HCT116 (cell line): ENCODE measurements around the gene SUPT4H1. TPM values are rescaled to one million over a fixed set of nuclear protein-coding genes. Genes with fewer than 3 reads are reported as not detected.

Source experiments
- ATAC-seq: fragments of 200-7000 bp; cut with Tn5 transposase; 2 replicates; pipeline ENCODE4 v1.9.1; 2020; ENCODE audit warnings: mild to moderate bottlenecking, moderate library complexity
- BruUV-seq: library from RNA; stranded (reverse); fragments of 400-500 nt; replicated peaks from 2 replicates; lab custom pipeline; 2021; lab: Mats Ljungman, UMichigan
- CTCF ChIA-PET: fragments of 300-600 bp; sonication (Branson Sonifier 250); formaldehyde crosslinking; loops from one replicate; lab custom pipeline; 2021; ENCODE audit warnings: antibody characterized with exemption; lab: Charles Lee
- POLR2A ChIA-PET: fragments of 300-600, 350-600 bp; sonication (Branson Sonifier 250); formaldehyde crosslinking; loops from one replicate; lab custom pipeline; 2021; ENCODE audit warnings: antibody characterized with exemption; lab: Charles Lee
- RAD21 ChIA-PET, 2 experiments: fragments of 300-600 bp; sonication (Branson Sonifier 250); formaldehyde crosslinking; loops; one replicate each; lab custom pipeline; 2023; ENCODE audit warnings: low total read pairs in 2 of 2; ENCODE audit not compliant: uncharacterized antibody in 2 of 2, unreplicated experiment in 2 of 2, low non-redundant PET in 1 of 2; lab: Charles Lee
- DNase-seq: peaks from one replicate; pipeline ENCODE4 v3.0.0-alpha.2; 2010; ENCODE audit warnings: low read depth, low spot score
- H2AFZ ChIP-seq: fragments of 200-600 bp; shearing (Covaris generic), sonication (generic); 2 replicates; pipeline ENCODE4 v1.6.1; 2017; ENCODE audit warnings: low read depth, mixed run types, mixed read lengths, antibody characterized with exemption, low read length; ENCODE audit not compliant: poor library complexity, severe bottlenecking
- H3K27ac ChIP-seq: 2 replicates; pipeline ENCODE4 v1.5.1; 2012; ENCODE audit warnings: low read depth, low read length
- H3K27me3 ChIP-seq: fragments of 200-600 bp; sonication (generic); 2 replicates; pipeline ENCODE4 v1.6.1; 2016; ENCODE audit warnings: mixed run types, low read length, mixed read lengths; ENCODE audit not compliant: insufficient read depth
- H3K36me3 ChIP-seq, 2 experiments: fragments of 200-500 bp in 1 of 2; fragments of 200-600 bp in 1 of 2; sonication (Bioruptor generic) in 1 of 2; sonication (generic) in 1 of 2; 2 replicates each; pipeline versions ENCODE4 v1.5.1 to v1.6.1; 2014 to 2016; ENCODE audit warnings: low read length in 2 of 2, inconsistent platforms in 1 of 2, mixed read lengths in 1 of 2, mixed run types in 1 of 2; ENCODE audit not compliant: insufficient read depth in 2 of 2, control insufficient read depth in 1 of 2
- H3K4me1 ChIP-seq, 2 experiments: fragments of 200-600 bp in 1 of 2; sonication (generic) in 1 of 2; 2 replicates each; pipeline versions ENCODE4 v1.5.1 to v1.6.1; 2012 to 2017; ENCODE audit warnings: low read length in 2 of 2, inconsistent platforms in 1 of 2, mild to moderate bottlenecking in 1 of 2, mixed read lengths in 1 of 2, mixed run types in 1 of 2, moderate library complexity in 1 of 2; ENCODE audit not compliant: insufficient read depth in 2 of 2, control insufficient read depth in 1 of 2
- H3K4me2 ChIP-seq: fragments of 200-600 bp; sonication (generic); 2 replicates; pipeline ENCODE4 v1.6.1; 2017; ENCODE audit warnings: mixed run types, low read length, mixed read lengths
- H3K4me3 ChIP-seq, 2 experiments: fragments of 200-600 bp in 1 of 2; sonication (generic) in 1 of 2; replicated peaks in 1 of 2; 2 replicates each; pipeline ENCODE4 v1.5.1; 2011 to 2016; ENCODE audit warnings: low read length in 2 of 2, control low read depth in 1 of 2, low read depth in 1 of 2, mild to moderate bottlenecking in 1 of 2, mixed read lengths in 1 of 2, mixed run types in 1 of 2
- H3K79me2 ChIP-seq: fragments of 200-600 bp; sonication (generic); 2 replicates; pipeline ENCODE4 v1.6.1; 2017; ENCODE audit warnings: mild to moderate bottlenecking, mixed run types, low read length, moderate library complexity, mixed read lengths; ENCODE audit not compliant: insufficient read depth
- H3K9ac ChIP-seq: fragments of 200-600 bp; sonication (generic); 2 replicates; pipeline ENCODE4 v1.6.1; 2016; ENCODE audit warnings: low read length, mixed read lengths
- H3K9me2 ChIP-seq: fragments of 200-600 bp; sonication (generic), shearing (Covaris generic); 2 replicates; pipeline ENCODE4 v1.6.1; 2017; ENCODE audit warnings: mixed run types, mild to moderate bottlenecking, moderate library complexity; ENCODE audit not compliant: insufficient read depth
- H3K9me3 ChIP-seq, 2 experiments: fragments of 200-500 bp in 1 of 2; fragments of 200-600 bp in 1 of 2; sonication (Bioruptor generic) in 1 of 2; sonication (generic) in 1 of 2; 2 replicates each; pipeline ENCODE4 v1.6.1; 2014 to 2017; ENCODE audit warnings: low read length in 2 of 2, mixed read lengths in 2 of 2, inconsistent platforms in 1 of 2, low read depth in 1 of 2, mild to moderate bottlenecking in 1 of 2, mixed run types in 1 of 2, moderate library complexity in 1 of 2; ENCODE audit not compliant: control insufficient read depth in 1 of 2, insufficient read depth in 1 of 2
- H4K20me1 ChIP-seq: fragments of 200-600 bp; sonication (generic), shearing (Covaris generic); 2 replicates; pipeline ENCODE4 v1.6.1; 2017; ENCODE audit warnings: mixed run types, mild to moderate bottlenecking, moderate library complexity; ENCODE audit not compliant: insufficient read depth
- ATF3 ChIP-seq: IDR thresholded peaks from 2 replicates; pipeline ENCODE4 v1.6.1; 2012
- CEBPB ChIP-seq: IDR thresholded peaks from 2 replicates; pipeline ENCODE4 v1.6.1; 2012; ENCODE audit warnings: low read depth
- EGR1 ChIP-seq: IDR thresholded peaks from 2 replicates; pipeline ENCODE4 v1.6.1; 2012; ENCODE audit warnings: low read depth
- EZH2 ChIP-seq: fragments of 200-600 bp; sonication (generic); IDR thresholded peaks from 2 replicates; pipeline ENCODE4 v1.6.1; 2017; ENCODE audit warnings: antibody characterized with exemption, mixed run types
- EZH2phosphoT487 ChIP-seq: fragments of 200-600 bp; IDR thresholded peaks from 2 replicates; pipeline ENCODE4 v1.6.1; 2018; ENCODE audit warnings: antibody characterized with exemption, borderline replicate concordance
- MAX ChIP-seq: IDR thresholded peaks from 2 replicates; pipeline ENCODE4 v1.6.1; 2012
- RAD21 ChIP-seq: IDR thresholded peaks from 2 replicates; pipeline ENCODE4 v1.6.1; 2012; ENCODE audit warnings: low read depth, mild to moderate bottlenecking
- SIN3A ChIP-seq: IDR thresholded peaks from 2 replicates; pipeline ENCODE4 v1.6.1; 2012; ENCODE audit warnings: low read depth
- ZBTB33 ChIP-seq: IDR thresholded peaks from 2 replicates; pipeline ENCODE4 v1.6.1; 2011; ENCODE audit warnings: mild to moderate bottlenecking, low read length, moderate library complexity; ENCODE audit not compliant: insufficient replicate concordance; ENCODE audit errors: extremely low read depth
- ZFX ChIP-seq: fragments of 450-650 bp; IDR thresholded peaks from 2 replicates; pipeline ENCODE4 v1.6.1; 2017
- intact Hi-C: fragments of 100-400 bp; cut with micrococcal nuclease; formaldehyde crosslinking; loops from 2 replicates; pipeline ENCODE4 v1.10.0; 2022
- total RNA-seq: library from RNA; stranded (reverse); gene quantifications from one replicate; pipeline ENCODE4 v1.2.1, GENCODE V29; 2021; ENCODE audit not compliant: unreplicated experiment

Gene SUPT4H1
- total RNA-seq, 1 experiment from 2014 or later = 118 TPM

GRCh38 chr17:58370716-58371115 is 18.7 kb upstream of the SUPT4H1 start:
- no peak for ATAC-seq
- RAD21 ChIA-PET = no interaction called here
- H3K9ac ChIP-seq = no peak overlapping the region
- H4K20me1 ChIP-seq = no peaks in the 10 kb centered on the region
- no peak overlapping the region for H2AFZ ChIP-seq
- no peak overlapping the region for H3K27ac ChIP-seq
- no peaks in the 10 kb centered on the region for H3K9me3 ChIP-seq
- peaks cover 6 to 36% of the 10 kb centered on the region in 2 experiments; a peak in 3 of 4 replicates for H3K36me3 ChIP-seq
- H3K27me3 ChIP-seq = no peaks in the 10 kb centered on the region
- peaks cover 8 to 14% of the 10 kb centered on the region in 2 experiments; a peak in 3 of 4 replicates for H3K4me1 ChIP-seq
- H3K4me3 ChIP-seq = no peak overlapping the region
- peaks cover 72% of the 10 kb centered on the region for H3K79me2 ChIP-seq
- no peaks in the 10 kb centered on the region for H3K9me2 ChIP-seq
- no peak overlapping the region for H3K4me2 ChIP-seq
- intact Hi-C loops = no loop called here
- no peak for DNase-seq
- CTCF ChIA-PET = interaction anchor here (1.3 kb wide), 1 partner anchor 9 kb away, joined by 3 read pairs; no protein-coding TSS in a partner anchor
- BruUV-seq = no TSS peak
- POLR2A ChIA-PET = no interaction called here
- TF ChIP-seq RAD21 (no peak), SIN3A (no peak)

- ChIA-PET CTCF (interaction anchor here (1.3 kb wide), 1 partner anchor 10 kb away, joined by 3 read pairs; no protein-coding TSS in a partner anchor), RAD21 (interaction anchor here in 1 of 2 experiments (0.6 kb wide), 1 partner anchor 19 kb away, joined by 3 read pairs; no protein-coding TSS in a partner anchor), POLR2A (interaction anchor here (0.7 kb wide), 1 partner anchor 52 kb away, joined by 5 read pairs; no protein-coding TSS in a partner anchor)
- peaks cover 6 to 36% of the 10 kb centered on the region in 2 experiments; a peak in 3 of 4 replicates for H3K36me3 ChIP-seq
- H3K4me1 ChIP-seq = peaks cover 12 to 17% of the 10 kb centered on the region in 2 experiments
- peaks cover 72% of the 10 kb centered on the region for H3K79me2 ChIP-seq
- TF ChIP-seq RAD21 (no peak), ZBTB33 (no peak), CEBPB (no peak), MAX (no peak), EZH2 (no peak), ZFX (no peak), EGR1 (no peak), ATF3 (no peak), EZH2phosphoT487 (no peak)
- ATAC-seq (no peak), DNase-seq (no peak)
- H3K4me2 ChIP-seq = no peak overlapping the region
- BruUV-seq = no TSS peak
- intact Hi-C loops = no loop called here
- H3K9ac ChIP-seq = no peak overlapping the region
- H3K9me3 ChIP-seq = no peaks in the 10 kb centered on the region
- no peak overlapping the region for H3K4me3 ChIP-seq
- no peaks in the 10 kb centered on the region for H3K9me2 ChIP-seq
- no peak overlapping the region for H2AFZ ChIP-seq
- no peak overlapping the region for H3K27ac ChIP-seq
- H3K27me3 ChIP-seq = no peaks in the 10 kb centered on the region
- no peaks in the 10 kb centered on the region for H4K20me1 ChIP-seq
Observed at GRCh38 chr17:58370309-58370708, 18.3 kb upstream of the SUPT4H1 start.
